Mammary epithelial cell (primary cell): ENCODE data around the gene MYO3B.

Source experiments
- EZH2 ChIP-seq: IDR thresholded peaks from 2 replicates; pipeline ENCODE4 v1.6.1; 2012; ENCODE audit warnings: low read length, inconsistent platforms, borderline replicate concordance
- TF ChIP-seq, protein P1 (sequence below), 2 donors: IDR thresholded peaks in 1 of 2; conservative IDR thresholded peaks in 1 of 2; 2 replicates each; pipeline ENCODE4 v1.5.1; 2011 to 2012; ENCODE audit warnings: inconsistent platforms in 2 of 2, low read length in 2 of 2, mild to moderate bottlenecking in 2 of 2, control low read depth in 1 of 2, low read depth in 1 of 2; ENCODE audit not compliant: insufficient read depth in 1 of 2; ENCODE audit errors: extremely low read depth in 1 of 2

DNA sequence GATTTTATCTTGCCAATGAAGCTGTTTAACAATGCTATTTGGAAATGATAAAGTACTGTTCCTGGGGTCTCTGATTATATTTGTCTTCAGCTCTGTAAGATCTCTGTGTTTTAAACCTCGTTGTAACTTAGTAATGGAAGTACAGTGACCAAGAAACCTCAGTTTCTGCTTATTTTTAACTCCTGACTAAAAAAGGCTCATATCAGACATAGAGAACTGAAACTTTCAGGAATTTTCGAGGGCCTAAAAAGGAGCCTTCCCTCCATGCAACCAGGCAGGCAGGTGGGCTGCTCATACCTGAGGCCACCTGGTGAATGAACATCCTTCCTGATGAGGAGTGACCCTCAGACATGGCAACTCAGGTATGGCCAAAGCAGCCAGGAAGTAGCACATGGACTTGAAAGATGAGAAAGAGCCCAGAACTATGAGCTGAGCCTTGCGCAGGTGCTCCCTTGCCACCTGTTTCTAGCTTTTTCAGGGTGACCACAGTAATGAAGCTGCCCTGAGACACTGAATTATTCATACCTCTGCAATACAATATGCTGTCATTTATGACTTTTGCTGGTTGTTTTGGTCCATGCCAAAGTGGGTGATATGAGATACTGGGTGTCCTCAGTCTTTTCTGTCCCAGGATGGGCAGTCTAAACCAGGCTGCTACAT is 23.9 kb downstream of the MYO3B start:
- no peak for TF ChIP-seq EZH2
- TF ChIP-seq, protein P1, sequence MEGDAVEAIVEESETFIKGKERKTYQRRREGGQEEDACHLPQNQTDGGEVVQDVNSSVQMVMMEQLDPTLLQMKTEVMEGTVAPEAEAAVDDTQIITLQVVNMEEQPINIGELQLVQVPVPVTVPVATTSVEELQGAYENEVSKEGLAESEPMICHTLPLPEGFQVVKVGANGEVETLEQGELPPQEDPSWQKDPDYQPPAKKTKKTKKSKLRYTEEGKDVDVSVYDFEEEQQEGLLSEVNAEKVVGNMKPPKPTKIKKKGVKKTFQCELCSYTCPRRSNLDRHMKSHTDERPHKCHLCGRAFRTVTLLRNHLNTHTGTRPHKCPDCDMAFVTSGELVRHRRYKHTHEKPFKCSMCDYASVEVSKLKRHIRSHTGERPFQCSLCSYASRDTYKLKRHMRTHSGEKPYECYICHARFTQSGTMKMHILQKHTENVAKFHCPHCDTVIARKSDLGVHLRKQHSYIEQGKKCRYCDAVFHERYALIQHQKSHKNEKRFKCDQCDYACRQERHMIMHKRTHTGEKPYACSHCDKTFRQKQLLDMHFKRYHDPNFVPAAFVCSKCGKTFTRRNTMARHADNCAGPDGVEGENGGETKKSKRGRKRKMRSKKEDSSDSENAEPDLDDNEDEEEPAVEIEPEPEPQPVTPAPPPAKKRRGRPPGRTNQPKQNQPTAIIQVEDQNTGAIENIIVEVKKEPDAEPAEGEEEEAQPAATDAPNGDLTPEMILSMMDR (conservative IDR thresholded peaks at IDR 0.05 in 1 of 2, IDR thresholded peaks at IDR 0.05 in 1 of 2; ENCODE audit: extremely low read depth in 1 of 2, insufficient read depth in 1 of 2, low read depth in 1 of 2, low read length in 2 of 2): no peak
